Body of pancreas (tissue), 4 donors: ENCODE results near the gene TRAF5.

Experiments
- POLR2A ChIP-seq, 3 donors: fragments of 450-650 bp; IDR thresholded peaks; one replicate each; pipeline ENCODE4 v1.6.1; 2016; ENCODE audit warnings: antibody characterized with exemption in 3 of 3, mild to moderate bottlenecking in 2 of 3
- TF ChIP-seq, protein P1 (sequence below), 7 experiments: fragments of 450-650 bp in 4 of 7; fragments of 200-600 bp in 3 of 7; sonication (generic) in 3 of 7; IDR thresholded peaks; one replicate each; pipeline ENCODE4 v1.5.1; 2016 to 2019; ENCODE audit warnings: antibody characterized with exemption in 7 of 7

- TF ChIP-seq, protein P1, sequence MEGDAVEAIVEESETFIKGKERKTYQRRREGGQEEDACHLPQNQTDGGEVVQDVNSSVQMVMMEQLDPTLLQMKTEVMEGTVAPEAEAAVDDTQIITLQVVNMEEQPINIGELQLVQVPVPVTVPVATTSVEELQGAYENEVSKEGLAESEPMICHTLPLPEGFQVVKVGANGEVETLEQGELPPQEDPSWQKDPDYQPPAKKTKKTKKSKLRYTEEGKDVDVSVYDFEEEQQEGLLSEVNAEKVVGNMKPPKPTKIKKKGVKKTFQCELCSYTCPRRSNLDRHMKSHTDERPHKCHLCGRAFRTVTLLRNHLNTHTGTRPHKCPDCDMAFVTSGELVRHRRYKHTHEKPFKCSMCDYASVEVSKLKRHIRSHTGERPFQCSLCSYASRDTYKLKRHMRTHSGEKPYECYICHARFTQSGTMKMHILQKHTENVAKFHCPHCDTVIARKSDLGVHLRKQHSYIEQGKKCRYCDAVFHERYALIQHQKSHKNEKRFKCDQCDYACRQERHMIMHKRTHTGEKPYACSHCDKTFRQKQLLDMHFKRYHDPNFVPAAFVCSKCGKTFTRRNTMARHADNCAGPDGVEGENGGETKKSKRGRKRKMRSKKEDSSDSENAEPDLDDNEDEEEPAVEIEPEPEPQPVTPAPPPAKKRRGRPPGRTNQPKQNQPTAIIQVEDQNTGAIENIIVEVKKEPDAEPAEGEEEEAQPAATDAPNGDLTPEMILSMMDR (IDR thresholded peaks at IDR 0.05), result no peak
- TF ChIP-seq POLR2A (IDR thresholded peaks at IDR 0.05), result no peak
Observed at GRCh38 chr1:211332036-211332616, 5.5 kb downstream of the TRAF5 start.
